ENCODE measurements around the gene PDE1A.

PDE1A gene

GRCh38 chr2:182384860-182385259, 42.0 kb downstream of the PDE1A start:
- TF ChIP-seq REST (IDR thresholded peaks at IDR 0.05; ENCODE audit: insufficient read depth in 1 of 2, low read depth in 2 of 2, low read length in 2 of 2) = no peak
- TF ChIP-seq SIN3A (IDR thresholded peaks at IDR 0.05; ENCODE audit: borderline replicate concordance, insufficient read depth, low read length) = no peak
- no peak for TF ChIP-seq POLR2AphosphoS5 (IDR thresholded peaks at IDR 0.05; ENCODE audit: low read depth, low read length)
- TF ChIP-seq TAF1 (IDR thresholded peaks at IDR 0.05; ENCODE audit: borderline replicate concordance, insufficient read depth, low read length) = no peak
- no peak for TF ChIP-seq FOXP2 (optimal IDR thresholded peaks at IDR 0.05; ENCODE audit: borderline replicate concordance, extremely low read depth, extremely low read length, insufficient read depth)

GRCh38 chr2:182381225-182381624, 45.6 kb downstream of the PDE1A start:
- TF ChIP-seq REST (IDR thresholded peaks at IDR 0.05; ENCODE audit: insufficient read depth in 1 of 2, low read depth in 2 of 2, low read length in 2 of 2) = no peak

GRCh38 chr2:182379241-182379640, 47.6 kb downstream of the PDE1A start:
- no peak for TF ChIP-seq TAF1 (IDR thresholded peaks at IDR 0.05; ENCODE audit: borderline replicate concordance, insufficient read depth, low read length)
- TF ChIP-seq FOXP2 (optimal IDR thresholded peaks at IDR 0.05; ENCODE audit: borderline replicate concordance, extremely low read depth, extremely low read length, insufficient read depth) = no peak
- no peak for TF ChIP-seq SIN3A (IDR thresholded peaks at IDR 0.05; ENCODE audit: borderline replicate concordance, insufficient read depth, low read length)
- no peak for TF ChIP-seq REST (IDR thresholded peaks at IDR 0.05; ENCODE audit: insufficient read depth in 1 of 2, low read depth in 2 of 2, low read length in 2 of 2)
- TF ChIP-seq POLR2AphosphoS5 (IDR thresholded peaks at IDR 0.05; ENCODE audit: low read depth, low read length) = no peak

- TF ChIP-seq FOXP2 (optimal IDR thresholded peaks at IDR 0.05; ENCODE audit: borderline replicate concordance, extremely low read depth, extremely low read length, insufficient read depth) = no peak
- no peak for TF ChIP-seq TAF1 (IDR thresholded peaks at IDR 0.05; ENCODE audit: borderline replicate concordance, insufficient read depth, low read length)
Measured at GRCh38 chr2:182378759-182379158, 48.1 kb downstream of the PDE1A start.

GRCh38 chr2:182377467-182377866, 49.4 kb downstream of the PDE1A start:
- no peak for TF ChIP-seq TAF1 (IDR thresholded peaks at IDR 0.05; ENCODE audit: borderline replicate concordance, insufficient read depth, low read length)
- TF ChIP-seq POLR2AphosphoS5 (IDR thresholded peaks at IDR 0.05; ENCODE audit: low read depth, low read length) = no peak
- TF ChIP-seq REST (IDR thresholded peaks at IDR 0.05; ENCODE audit: insufficient read depth in 1 of 2, low read depth in 2 of 2, low read length in 2 of 2) = no peak
- no peak for TF ChIP-seq FOXP2 (optimal IDR thresholded peaks at IDR 0.05; ENCODE audit: borderline replicate concordance, extremely low read depth, extremely low read length, insufficient read depth)
- TF ChIP-seq SIN3A (IDR thresholded peaks at IDR 0.05; ENCODE audit: borderline replicate concordance, insufficient read depth, low read length) = no peak
